Measurements from ENCODE around the gene ZNF19. TPM values are rescaled to one million over a fixed set of nuclear protein-coding genes. Genes with fewer than 3 reads are reported as not detected.
"Not testable (repeated sequence)": the region's sequence is repeated elsewhere in the genome, so short reads cannot be mapped to it uniquely, and the experiment has no call there.

Gene ZNF19
- total and polyA plus RNA-seq, 7 experiments from 2014 or later: 1.7 to 12.9 (median 4.7) TPM

- H3K27me3 Mint-ChIP-seq: peaks cover 0 to 14% (median 0%) of the 10 kb centered on the region in 5 donors
- Histone ChIP-seq H3K27ac (ENCODE audit: low read depth, low read length) (no peak overlapping the region), H3K4me1 (ENCODE audit: control insufficient read depth in 2 of 2, insufficient read depth in 2 of 2, low read length in 2 of 2) (no peaks in the 10 kb centered on the region), H3K36me3 (ENCODE audit: control insufficient read depth in 2 of 3, insufficient read depth in 3 of 3, low read length in 3 of 3) (no peaks in the 10 kb centered on the region), H3K9me3 (ENCODE audit: control insufficient read depth in 2 of 3, low read length in 3 of 3) (no peaks in the 10 kb centered on the region), H3K27me3 (ENCODE audit: control insufficient read depth in 2 of 2, insufficient read depth in 2 of 2, low read length in 2 of 2) (no peaks in the 10 kb centered on the region), H3K4me3 (ENCODE audit: low read length) (no peak overlapping the region)
- no peaks in the 10 kb centered on the region for H3K4me1 Mint-ChIP-seq
- H3K36me3 Mint-ChIP-seq: no peaks in the 10 kb centered on the region
- intact Hi-C loops (cut with micrococcal nuclease): no loop called here
- ChIA-PET CTCF (no interaction called here), POLR2A (no interaction called here)
- DNase-seq: no peak
- ATAC-seq: no peak
- H3K4me3 Mint-ChIP-seq: no peak overlapping the region
- H3K27ac Mint-ChIP-seq: peak overlapping the region in 1 of 9 donors; percentile 25
- no peaks in the 10 kb centered on the region for H3K9me3 Mint-ChIP-seq
Observed at GRCh38 chr16:71507061-71507460, 17.9 kb upstream of the ZNF19 start.

GRCh38 chr16:71504901-71505300 lies 15.8 kb upstream of the ZNF19 start:
- H3K4me3 ChIP-seq (ENCODE audit: low read length): no peak overlapping the region
- no peaks in the 10 kb centered on the region for H3K36me3 Mint-ChIP-seq
- CTCF ChIA-PET: no interaction called here
- no peak overlapping the region for H3K27ac ChIP-seq (ENCODE audit: low read depth, low read length)
- no peaks in the 10 kb centered on the region for H3K4me1 Mint-ChIP-seq
- H3K36me3 ChIP-seq (ENCODE audit: control insufficient read depth in 2 of 3, insufficient read depth in 3 of 3, low read length in 3 of 3): no peaks in the 10 kb centered on the region
- H3K4me1 ChIP-seq (ENCODE audit: control insufficient read depth in 2 of 2, insufficient read depth in 2 of 2, low read length in 2 of 2): no peaks in the 10 kb centered on the region
- POLR2A ChIA-PET: no interaction called here
- intact Hi-C loops (cut with micrococcal nuclease): no loop called here
- no peaks in the 10 kb centered on the region for H3K9me3 ChIP-seq (ENCODE audit: control insufficient read depth in 2 of 3, low read length in 3 of 3)
- H3K27me3 ChIP-seq (ENCODE audit: control insufficient read depth in 2 of 2, insufficient read depth in 2 of 2, low read length in 2 of 2): no peaks in the 10 kb centered on the region
- no peak for DNase-seq
- peaks cover 1 to 12% (median 5%) of the 10 kb centered on the region in 5 donors for H3K27me3 Mint-ChIP-seq
- no peak overlapping the region for H3K27ac Mint-ChIP-seq
- no peaks in the 10 kb centered on the region for H3K9me3 Mint-ChIP-seq
- no peak for ATAC-seq
- H3K4me3 Mint-ChIP-seq: no peak overlapping the region

GRCh38 chr16:71504051-71504450 lies 14.9 kb upstream of the ZNF19 start:
- H3K27ac ChIP-seq (ENCODE audit: low read depth, low read length); CTCF ChIA-PET; H3K4me3 Mint-ChIP-seq; DNase-seq; H3K4me3 ChIP-seq (ENCODE audit: low read length); ATAC-seq; H3K36me3 ChIP-seq (ENCODE audit: control insufficient read depth in 2 of 3, insufficient read depth in 3 of 3, low read length in 3 of 3); intact Hi-C loops (cut with micrococcal nuclease); H3K27me3 ChIP-seq (ENCODE audit: control insufficient read depth in 2 of 2, insufficient read depth in 2 of 2, low read length in 2 of 2); H3K4me1 Mint-ChIP-seq; H3K9me3 Mint-ChIP-seq; POLR2A ChIA-PET; H3K4me1 ChIP-seq (ENCODE audit: control insufficient read depth in 2 of 2, insufficient read depth in 2 of 2, low read length in 2 of 2); H3K27ac Mint-ChIP-seq; H3K9me3 ChIP-seq (ENCODE audit: control insufficient read depth in 2 of 3, low read length in 3 of 3); H3K36me3 Mint-ChIP-seq: not testable (repeated sequence)
- H3K27me3 Mint-ChIP-seq: peaks cover 4 to 13% (median 5%) of the 10 kb centered on the region in 5 donors

GRCh38 chr16:71501547-71501946 lies 12.4 kb upstream of the ZNF19 start:
- no peaks in the 10 kb centered on the region for H3K9me3 ChIP-seq (ENCODE audit: control insufficient read depth in 2 of 3, low read length in 3 of 3)
- Mint-ChIP-seq H3K9me3 (no peaks in the 10 kb centered on the region), H3K27ac (no peak overlapping the region), H3K4me1 (no peaks in the 10 kb centered on the region), H3K27me3 (peaks cover 0 to 17% (median 5%) of the 10 kb centered on the region in 5 donors), H3K4me3 (no peak overlapping the region), H3K36me3 (no peaks in the 10 kb centered on the region)
- no peak for DNase-seq
- no peak overlapping the region for H3K4me3 ChIP-seq (ENCODE audit: low read length)
- H3K4me1 ChIP-seq (ENCODE audit: control insufficient read depth in 2 of 2, insufficient read depth in 2 of 2, low read length in 2 of 2): no peaks in the 10 kb centered on the region
- H3K36me3 ChIP-seq (ENCODE audit: control insufficient read depth in 2 of 3, insufficient read depth in 3 of 3, low read length in 3 of 3): no peaks in the 10 kb centered on the region
- H3K27ac ChIP-seq (ENCODE audit: low read depth, low read length): no peak overlapping the region
- ATAC-seq: no peak
- POLR2A ChIA-PET: no interaction called here
- intact Hi-C loops (cut with micrococcal nuclease): no loop called here
- CTCF ChIA-PET: interaction anchor here (1.2 to 6.1 kb wide), 2 partner anchors 89 to 110 kb away, joined by 4 to 104 read pairs; no protein-coding TSS in a partner anchor
- no peaks in the 10 kb centered on the region for H3K27me3 ChIP-seq (ENCODE audit: control insufficient read depth in 2 of 2, insufficient read depth in 2 of 2, low read length in 2 of 2)

GRCh38 chr16:71500964-71501363 lies 11.8 kb upstream of the ZNF19 start:
- H3K4me3 Mint-ChIP-seq: no peak overlapping the region
- no peaks in the 10 kb centered on the region for H3K36me3 Mint-ChIP-seq
- ATAC-seq (no peak), DNase-seq (no peak)
- no peaks in the 10 kb centered on the region for H3K9me3 Mint-ChIP-seq
- Histone ChIP-seq H3K36me3 (ENCODE audit: control insufficient read depth in 2 of 3, insufficient read depth in 3 of 3, low read length in 3 of 3) (no peaks in the 10 kb centered on the region), H3K27me3 (ENCODE audit: control insufficient read depth in 2 of 2, insufficient read depth in 2 of 2, low read length in 2 of 2) (no peaks in the 10 kb centered on the region), H3K4me1 (ENCODE audit: control insufficient read depth in 2 of 2, insufficient read depth in 2 of 2, low read length in 2 of 2) (no peaks in the 10 kb centered on the region), H3K9me3 (ENCODE audit: control insufficient read depth in 2 of 3, low read length in 3 of 3) (no peaks in the 10 kb centered on the region), H3K4me3 (ENCODE audit: low read length) (no peak overlapping the region), H3K27ac (ENCODE audit: low read depth, low read length) (no peak overlapping the region)
- intact Hi-C loops (cut with micrococcal nuclease): no loop called here
- POLR2A ChIA-PET: no interaction called here
- CTCF ChIA-PET: interaction anchor here (0.6 to 6.1 kb wide), 4 partner anchors 34 to 472 kb away, joined by 3 to 104 read pairs (median 4); no protein-coding TSS in a partner anchor
- no peaks in the 10 kb centered on the region for H3K4me1 Mint-ChIP-seq
- H3K27ac Mint-ChIP-seq: no peak overlapping the region
- H3K27me3 Mint-ChIP-seq: peaks cover 0 to 17% (median 5%) of the 10 kb centered on the region in 5 donors

GRCh38 chr16:71499775-71500364 lies 10.7 kb upstream of the ZNF19 start:
- no peaks in the 10 kb centered on the region for H3K27me3 ChIP-seq (ENCODE audit: control insufficient read depth in 2 of 2, insufficient read depth in 2 of 2, low read length in 2 of 2)
- H3K9me3 ChIP-seq (ENCODE audit: control insufficient read depth in 2 of 3, low read length in 3 of 3): no peaks in the 10 kb centered on the region
- Mint-ChIP-seq H3K27me3 (peaks cover 0 to 17% (median 5%) of the 10 kb centered on the region in 5 donors), H3K4me3 (no peak overlapping the region), H3K4me1 (no peaks in the 10 kb centered on the region), H3K27ac (no peak overlapping the region), H3K36me3 (no peaks in the 10 kb centered on the region), H3K9me3 (no peaks in the 10 kb centered on the region)
- intact Hi-C loops (cut with micrococcal nuclease): loop anchor here (1.0 to 5.0 kb wide), 4 partner anchors 38 to 111 kb away; partner anchors contain the start of genes ZNF23 (in 2 of the 2) and TLE7 (in 1 of the 2)
- H3K4me3 ChIP-seq (ENCODE audit: low read length): no peak overlapping the region
- no peaks in the 10 kb centered on the region for H3K4me1 ChIP-seq (ENCODE audit: control insufficient read depth in 2 of 2, insufficient read depth in 2 of 2, low read length in 2 of 2)
- ATAC-seq (peak; percentile 82), DNase-seq (peak in 8 of 9 donors; percentile 24 to 65 (median 48))
- ChIA-PET POLR2A (no interaction called here), CTCF (interaction anchor here (0.9 to 6.1 kb wide), 8 partner anchors 16 to 111 kb away, joined by 3 to 104 read pairs (median 4); partner anchors contain the start of gene ZNF23)
- H3K27ac ChIP-seq (ENCODE audit: low read depth, low read length): no peak overlapping the region
- H3K36me3 ChIP-seq (ENCODE audit: control insufficient read depth in 2 of 3, insufficient read depth in 3 of 3, low read length in 3 of 3): no peaks in the 10 kb centered on the region

- H3K36me3 Mint-ChIP-seq: no peaks in the 10 kb centered on the region
- Histone ChIP-seq H3K9me3 (ENCODE audit: control insufficient read depth in 2 of 3, low read length in 3 of 3) (no peaks in the 10 kb centered on the region), H3K36me3 (ENCODE audit: control insufficient read depth in 2 of 3, insufficient read depth in 3 of 3, low read length in 3 of 3) (no peaks in the 10 kb centered on the region), H3K4me1 (ENCODE audit: control insufficient read depth in 2 of 2, insufficient read depth in 2 of 2, low read length in 2 of 2) (no peaks in the 10 kb centered on the region), H3K27me3 (ENCODE audit: control insufficient read depth in 2 of 2, insufficient read depth in 2 of 2, low read length in 2 of 2) (no peaks in the 10 kb centered on the region), H3K4me3 (ENCODE audit: low read length) (no peak overlapping the region), H3K27ac (ENCODE audit: low read depth, low read length) (no peak overlapping the region)
- ChIA-PET POLR2A (no interaction called here), CTCF (interaction anchor here (0.6 to 6.1 kb wide), 4 partner anchors 22 to 85 kb away, joined by 3 to 104 read pairs (median 5); no protein-coding TSS in a partner anchor)
- H3K4me3 Mint-ChIP-seq: no peak overlapping the region
- no peaks in the 10 kb centered on the region for H3K9me3 Mint-ChIP-seq
- H3K27ac Mint-ChIP-seq: no peak overlapping the region
- intact Hi-C loops (cut with micrococcal nuclease): loop anchor here (2.0 to 5.0 kb wide), 3 partner anchors 36 to 113 kb away; partner anchors contain the start of genes ZNF23 (in 2 of the 2) and TLE7 (in 1 of the 2)
- H3K4me1 Mint-ChIP-seq: no peaks in the 10 kb centered on the region
- H3K27me3 Mint-ChIP-seq: peaks cover 0 to 17% (median 5%) of the 10 kb centered on the region in 5 donors
- ATAC-seq: no peak
- no peak for DNase-seq
Observed at GRCh38 chr16:71498031-71498430, 8.9 kb upstream of the ZNF19 start.
